Endothelial cell of umbilical vein (primary cell): Measurements from ENCODE around the gene SETDB1. TPM values are rescaled to one million over a fixed set of nuclear protein-coding genes. Genes with fewer than 3 reads are reported as not detected.

Source experiments
- BruUV-seq: library from RNA; stranded (reverse); fragments of 400-500 nt; replicated peaks from 2 replicates; lab custom pipeline; 2021; lab: Mats Ljungman, UMichigan
- CTCF ChIA-PET: fragments of 300-600, 350-600 bp; sonication (Branson Sonifier 250); formaldehyde crosslinking; loops from one replicate; lab custom pipeline; 2021; ENCODE audit warnings: antibody characterized with exemption, inconsistent platforms; lab: Charles Lee
- POLR2A ChIA-PET: fragments of 300-600, 350-600 bp; sonication (Branson Sonifier 250); formaldehyde crosslinking; loops from one replicate; lab custom pipeline; 2021; ENCODE audit warnings: antibody characterized with exemption, inconsistent platforms; lab: Charles Lee
- DNase-seq: peaks from one replicate; pipeline ENCODE4 v3.0.0-alpha.2; 2011; ENCODE audit warnings: low read depth, low spot score
- FAIRE-seq: peaks from 2 replicates; lab custom pipeline; 2011; peaks lifted over from hg19 to GRCh38; lab: Jason Lieb, UNC
- H2AFZ ChIP-seq: 2 replicates; pipeline ENCODE4 v1.6.0; 2012; ENCODE audit warnings: low read depth, low read length, control low read depth, inconsistent platforms
- H3K27ac ChIP-seq: 2 replicates; pipeline ENCODE4 v1.5.1; 2011; ENCODE audit warnings: low read depth, mild to moderate bottlenecking, control low read depth, low read length, moderate library complexity; ENCODE audit not compliant: insufficient read depth
- H3K27me3 ChIP-seq, 2 experiments: 2 replicates each; pipeline versions ENCODE4 v1.6.0 to v1.6.1; 2011; ENCODE audit warnings: low read length in 2 of 2, mixed read lengths in 1 of 2; ENCODE audit not compliant: control insufficient read depth in 2 of 2, insufficient read depth in 2 of 2
- H3K36me3 ChIP-seq, 2 experiments: 2 replicates in 1 of 2; 3 replicates in 1 of 2; pipeline ENCODE4 v1.5.1; 2011; ENCODE audit warnings: low read length in 2 of 2, mild to moderate bottlenecking in 1 of 2, moderate library complexity in 1 of 2; ENCODE audit not compliant: control insufficient read depth in 2 of 2, insufficient read depth in 2 of 2; ENCODE audit errors: extremely low read depth in 1 of 2
- H3K4me1 ChIP-seq: 3 replicates; pipeline ENCODE4 v1.5.1; 2011; ENCODE audit warnings: mild to moderate bottlenecking, low read length; ENCODE audit not compliant: control insufficient read depth, insufficient read depth; ENCODE audit errors: extremely low read depth
- H3K4me2 ChIP-seq: 2 replicates; pipeline ENCODE4 v1.6.1; 2011; ENCODE audit warnings: low read length, control low read depth, mixed read lengths; ENCODE audit not compliant: insufficient read depth
- H3K4me3 ChIP-seq, 3 experiments: fragments of 200-600 bp in 1 of 3; sonication (generic), shearing (Covaris generic) in 1 of 3; replicated peaks in 1 of 3; 2 replicates each; pipeline ENCODE4 v1.5.1; 2011 to 2016; ENCODE audit warnings: control low read depth in 3 of 3, low read length in 3 of 3, mild to moderate bottlenecking in 2 of 3, inconsistent platforms in 1 of 3, low read depth in 1 of 3, moderate library complexity in 1 of 3; ENCODE audit not compliant: insufficient read depth in 1 of 3
- H3K79me2 ChIP-seq: 2 replicates; pipeline ENCODE4 v1.6.0; 2012; ENCODE audit warnings: low read length, inconsistent platforms; ENCODE audit not compliant: control insufficient read depth, insufficient read depth
- H3K9ac ChIP-seq: replicated peaks from 2 replicates; pipeline ENCODE3; 2011; ENCODE audit warnings: low read length, control low read depth; ENCODE audit not compliant: insufficient read depth; ENCODE audit errors: extremely low read depth
- H3K9me1 ChIP-seq: replicated peaks from 3 replicates; pipeline ENCODE4 v1.6.0; 2011; ENCODE audit warnings: mild to moderate bottlenecking, low read length; ENCODE audit not compliant: control insufficient read depth, insufficient read depth; ENCODE audit errors: extremely low read depth
- H3K9me3 ChIP-seq: replicated peaks from 2 replicates; pipeline ENCODE4 v1.5.1; 2012; ENCODE audit warnings: low read length, inconsistent platforms; ENCODE audit not compliant: control insufficient read depth, insufficient read depth
- H4K20me1 ChIP-seq: replicated peaks from 2 replicates; pipeline ENCODE3; 2011; ENCODE audit warnings: mild to moderate bottlenecking, low read length; ENCODE audit not compliant: control insufficient read depth, insufficient read depth; ENCODE audit errors: extremely low read depth
- CTCF ChIP-seq, 2 donors: IDR thresholded peaks; 1 replicate in 1 of 2; 2 replicates in 1 of 2; pipeline ENCODE4 v1.5.1; 2011; ENCODE audit warnings: low read length in 2 of 2, mild to moderate bottlenecking in 2 of 2, moderate library complexity in 2 of 2, control low read depth in 1 of 2, inconsistent platforms in 1 of 2, low read depth in 1 of 2; ENCODE audit not compliant: insufficient read depth in 1 of 2; ENCODE audit errors: extremely low read depth in 1 of 2
- EZH2 ChIP-seq: IDR thresholded peaks from 2 replicates; pipeline ENCODE4 v1.6.1; 2012; ENCODE audit warnings: borderline replicate concordance, low read depth, mild to moderate bottlenecking, moderate library complexity, low read length, inconsistent platforms; ENCODE audit not compliant: severe bottlenecking
- FOS ChIP-seq: IDR thresholded peaks from 2 replicates; pipeline ENCODE4 v1.6.1; 2011; ENCODE audit warnings: mild to moderate bottlenecking, low read length, moderate library complexity, borderline replicate concordance; ENCODE audit not compliant: insufficient read depth
- GATA2 ChIP-seq: IDR thresholded peaks from 2 replicates; pipeline ENCODE4 v1.7.0; 2011; ENCODE audit warnings: low read depth, mild to moderate bottlenecking, moderate library complexity, mixed read lengths, low read length; ENCODE audit not compliant: insufficient read length, insufficient read depth
- JUN ChIP-seq: IDR thresholded peaks from 2 replicates; pipeline ENCODE4 v1.6.1; 2011; ENCODE audit warnings: borderline replicate concordance, low read depth; ENCODE audit not compliant: insufficient read length, insufficient read depth
- MYC ChIP-seq: IDR thresholded peaks from one replicate; pipeline ENCODE4 v1.6.1; 2011; ENCODE audit warnings: mild to moderate bottlenecking, low read depth, low read length
- POLR2A ChIP-seq: IDR thresholded peaks from 2 replicates; pipeline ENCODE4 v1.6.1; 2012; ENCODE audit warnings: low read depth, mild to moderate bottlenecking, control low read depth, low read length
- POLR2AphosphoS5 ChIP-seq: IDR thresholded peaks from 2 replicates; pipeline ENCODE4 v1.6.1; 2012; ENCODE audit warnings: low read depth, mild to moderate bottlenecking, control low read depth, low read length, moderate library complexity; ENCODE audit not compliant: insufficient read depth
- dilution Hi-C: fragments of 300-500 bp; cut with MboI; formaldehyde crosslinking; loops from one replicate; pipeline ENCODE4 v1.15.0; 2019; ENCODE audit warnings: low sequenced_read_pairs; ENCODE audit not compliant: extremely low pct_ligation_motif_present
- intact Hi-C: fragments of 100-400 bp; cut with micrococcal nuclease; formaldehyde crosslinking; loops from one replicate; pipeline ENCODE4 v1.10.0; 2022
- polyA plus RNA-seq, 4 experiments: library from polyadenylated mRNA; depleted of rRNA in 3 of 4; stranded (reverse) in 3 of 4; unstranded in 1 of 4; fragments of >200 nt; gene quantifications; 2 replicates each; pipeline versions ENCODE4 v1.2.1 to v1.2.3, GENCODE V29; 2011 to 2012; ENCODE audit warnings: missing spikeins in 1 of 4
- total RNA-seq: library from RNA; stranded (reverse); gene quantifications from 2 replicates; pipeline ENCODE4 v1.2.3, GENCODE V29; 2021
- TF ChIP-seq, protein P1 (sequence below): IDR thresholded peaks from 2 replicates; pipeline ENCODE4 v1.6.1; 2011; ENCODE audit not compliant: insufficient read depth, insufficient read length

Gene SETDB1
- total and polyA plus RNA-seq, 2 donors (not counting 3 experiments of a cell fraction or from before 2014, with no cell fraction given) = 25.3 to 49.2 TPM

GRCh38 chr1:150906329-150906728, 19.8 kb upstream of the SETDB1 start:
- H3K9me3 ChIP-seq = no peaks in the 10 kb centered on the region
- DNase-seq = no peak
- no peaks in the 10 kb centered on the region for H3K36me3 ChIP-seq
- no peak overlapping the region for H3K27ac ChIP-seq
- TF ChIP-seq MYC (no peak), JUN (no peak), FOS (no peak), POLR2A (no peak), POLR2AphosphoS5 (no peak)
- no TSS peak for BruUV-seq
- intact Hi-C loops = no loop called here
- peaks cover 0 to 2% of the 10 kb centered on the region in 2 experiments for H3K27me3 ChIP-seq
- H3K79me2 ChIP-seq = no peaks in the 10 kb centered on the region
- no peaks in the 10 kb centered on the region for H3K9me1 ChIP-seq
- H3K4me3 ChIP-seq = no peak overlapping the region
- no peak overlapping the region for H3K9ac ChIP-seq
- H4K20me1 ChIP-seq = no peaks in the 10 kb centered on the region
- H2AFZ ChIP-seq = no peak overlapping the region
- dilution Hi-C loops = no loop called here
- H3K4me2 ChIP-seq = no peak overlapping the region
- H3K4me1 ChIP-seq = no peaks in the 10 kb centered on the region
- ChIA-PET POLR2A (no interaction called here), CTCF (interaction anchor here (1.7 kb wide), 1 partner anchor 16 kb away, joined by 4 read pairs; no protein-coding TSS in a partner anchor)
- no peak for FAIRE-seq

GRCh38 chr1:150906813-150907212, 19.4 kb upstream of the SETDB1 start:
- FAIRE-seq (no peak), DNase-seq (no peak)
- POLR2A ChIA-PET = no interaction called here
- H3K9me3 ChIP-seq = no peaks in the 10 kb centered on the region
- no peaks in the 10 kb centered on the region for H3K36me3 ChIP-seq
- no TSS peak for BruUV-seq
- H3K9ac ChIP-seq = no peak overlapping the region
- no peak overlapping the region for H3K27ac ChIP-seq
- peaks cover 0 to 2% of the 10 kb centered on the region in 2 experiments for H3K27me3 ChIP-seq
- H4K20me1 ChIP-seq = no peaks in the 10 kb centered on the region
- no peaks in the 10 kb centered on the region for H3K4me1 ChIP-seq
- TF ChIP-seq POLR2A = no peak
- TF ChIP-seq MYC = no peak
- no peak for TF ChIP-seq JUN
- no peak for TF ChIP-seq CTCF (IDR thresholded peaks at IDR 0.05; ENCODE audit: extremely low read depth in 1 of 2, insufficient read depth in 1 of 2, low read depth in 1 of 2, low read length in 2 of 2)
- no peak for TF ChIP-seq GATA2
- TF ChIP-seq EZH2 = no peak
- no peak for TF ChIP-seq POLR2AphosphoS5
- TF ChIP-seq FOS = no peak
- TF ChIP-seq, protein P1, sequence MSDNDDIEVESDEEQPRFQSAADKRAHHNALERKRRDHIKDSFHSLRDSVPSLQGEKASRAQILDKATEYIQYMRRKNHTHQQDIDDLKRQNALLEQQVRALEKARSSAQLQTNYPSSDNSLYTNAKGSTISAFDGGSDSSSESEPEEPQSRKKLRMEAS = no peak
- dilution Hi-C loops (no loop called here), intact Hi-C loops (no loop called here)
- H2AFZ ChIP-seq = no peak overlapping the region
- no peak overlapping the region for H3K4me3 ChIP-seq
- H3K9me1 ChIP-seq = no peaks in the 10 kb centered on the region
- CTCF ChIA-PET = interaction anchor here (1.7 kb wide), 1 partner anchor 16 kb away, joined by 4 read pairs; no protein-coding TSS in a partner anchor
- H3K79me2 ChIP-seq = no peaks in the 10 kb centered on the region
- H3K4me2 ChIP-seq = no peak overlapping the region
